Stomach (tissue), 9 donors: ENCODE measurements around the gene MCTP1. TPM values are rescaled to one million over a fixed set of nuclear protein-coding genes. Genes with fewer than 3 reads are reported as not detected.

Experiments
- DNase-seq, 2 donors: peaks; one replicate each; pipeline versions ENCODE4 v3.0.0 to v3.0.0-alpha.2; 2013 to 2019
- H3K27ac ChIP-seq, 5 donors: fragments of 200-600 bp in 4 of 5; sonication (generic) in 4 of 5; one replicate each; pipeline ENCODE4 v1.5.1; 2013 to 2019; ENCODE audit warnings: mild to moderate bottlenecking in 1 of 5, moderate library complexity in 1 of 5
- H3K27me3 ChIP-seq, 3 donors: fragments of 200-600 bp; sonication (generic); one replicate each; pipeline ENCODE4 v1.5.1; 2017 to 2019; ENCODE audit warnings: mixed run types in 1 of 3
- H3K36me3 ChIP-seq, 4 donors: fragments of 200-600 bp; sonication (generic); 1 replicate in 3 of 4; 2 replicates in 1 of 4; pipeline ENCODE4 v1.5.1; 2016 to 2019
- H3K4me1 ChIP-seq, 4 donors: fragments of 200-600 bp; sonication (generic); one replicate each; pipeline ENCODE4 v1.5.1; 2016 to 2019
- H3K4me3 ChIP-seq, 4 donors: fragments of 200-600 bp; sonication (generic) in 3 of 4; one replicate each; pipeline ENCODE4 v1.5.1; 2016 to 2019; ENCODE audit warnings: mild to moderate bottlenecking in 1 of 4
- H3K9me3 ChIP-seq, 4 donors: fragments of 200-600 bp; sonication (generic); one replicate each; pipeline ENCODE4 v1.5.1; 2016 to 2019
- EP300 ChIP-seq: sonication (generic); formaldehyde crosslinking; IDR thresholded peaks from one replicate; pipeline ENCODE4 v1.6.1; 2017; ENCODE audit warnings: antibody characterized with exemption
- POLR2A ChIP-seq, 4 donors: fragments of 450-650 bp; IDR thresholded peaks; one replicate each; pipeline ENCODE4 v1.6.1; 2016; ENCODE audit warnings: antibody characterized with exemption in 4 of 4, control low read depth in 2 of 4, mild to moderate bottlenecking in 1 of 4, moderate library complexity in 1 of 4
- POLR2AphosphoS5 ChIP-seq, 3 donors: sonication (generic); formaldehyde crosslinking; IDR thresholded peaks; one replicate each; pipeline ENCODE4 v1.6.1; 2016; ENCODE audit warnings: antibody characterized with exemption in 3 of 3
- WGBS, 5 donors: extraction: QIAGEN DNeasy Blood & Tissue Kit in 3 of 5; methylation state at CpG; one replicate each; pipeline versions ENCODE4 v1.1.5 to v1.1.7; 2013 to 2018; 5-methylcytosine and 5-hydroxymethylcytosine counted together
- intact Hi-C: fragments of 100-400 bp; cut with DNase I; formaldehyde crosslinking; loops from one replicate; pipeline ENCODE4 v1.15.1; 2023; ENCODE audit warnings: low total_unique reads
- polyA plus RNA-seq, 3 donors: library from polyadenylated mRNA; stranded (reverse); fragments of 200-250 nt; gene quantifications; one replicate each; pipeline ENCODE4 v1.2.3, GENCODE V29; 2013
- total RNA-seq, 5 donors: library from RNA; depleted of rRNA; stranded (reverse); fragments of >200 nt; gene quantifications; one replicate each; pipeline versions ENCODE4 v1.1.0 to v1.2.3, GENCODE V29; 2014 to 2016
- TF ChIP-seq, protein P1 (sequence below), 7 experiments: fragments of 450-650 bp in 4 of 7; fragments of 200-600 bp in 3 of 7; sonication (generic) in 3 of 7; IDR thresholded peaks; one replicate each; pipeline ENCODE4 v1.5.1; 2016 to 2019; ENCODE audit warnings: antibody characterized with exemption in 7 of 7, control low read depth in 2 of 7, mild to moderate bottlenecking in 1 of 7
- donor health status: healthy with polysubstance abuse.
- donor health status: Bipolar disorder and iron deficiency.
- donor health status: healthy.

MCTP1 gene
- total and polyA plus RNA-seq, 8 donors, result 1.4 to 47.9 (median 11.3) TPM

- H3K27me3 ChIP-seq, result no peaks in the 10 kb centered on the region
- DNase-seq, result no peak
- no peaks in the 10 kb centered on the region for H3K9me3 ChIP-seq
- no peak for TF ChIP-seq POLR2AphosphoS5 (IDR thresholded peaks at IDR 0.05)
- TF ChIP-seq, protein P1, sequence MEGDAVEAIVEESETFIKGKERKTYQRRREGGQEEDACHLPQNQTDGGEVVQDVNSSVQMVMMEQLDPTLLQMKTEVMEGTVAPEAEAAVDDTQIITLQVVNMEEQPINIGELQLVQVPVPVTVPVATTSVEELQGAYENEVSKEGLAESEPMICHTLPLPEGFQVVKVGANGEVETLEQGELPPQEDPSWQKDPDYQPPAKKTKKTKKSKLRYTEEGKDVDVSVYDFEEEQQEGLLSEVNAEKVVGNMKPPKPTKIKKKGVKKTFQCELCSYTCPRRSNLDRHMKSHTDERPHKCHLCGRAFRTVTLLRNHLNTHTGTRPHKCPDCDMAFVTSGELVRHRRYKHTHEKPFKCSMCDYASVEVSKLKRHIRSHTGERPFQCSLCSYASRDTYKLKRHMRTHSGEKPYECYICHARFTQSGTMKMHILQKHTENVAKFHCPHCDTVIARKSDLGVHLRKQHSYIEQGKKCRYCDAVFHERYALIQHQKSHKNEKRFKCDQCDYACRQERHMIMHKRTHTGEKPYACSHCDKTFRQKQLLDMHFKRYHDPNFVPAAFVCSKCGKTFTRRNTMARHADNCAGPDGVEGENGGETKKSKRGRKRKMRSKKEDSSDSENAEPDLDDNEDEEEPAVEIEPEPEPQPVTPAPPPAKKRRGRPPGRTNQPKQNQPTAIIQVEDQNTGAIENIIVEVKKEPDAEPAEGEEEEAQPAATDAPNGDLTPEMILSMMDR (IDR thresholded peaks at IDR 0.05), result no peak
- TF ChIP-seq POLR2A (IDR thresholded peaks at IDR 0.05), result no peak
- TF ChIP-seq EP300, result no peak
- WGBS, 5 donors, result 27 to 47% (median 37%) methylated on average over 4 of the region's 4 CpGs
- H3K4me1 ChIP-seq, result no peaks in the 10 kb centered on the region
- no peak overlapping the region for H3K4me3 ChIP-seq
- H3K36me3 ChIP-seq, result no peaks in the 10 kb centered on the region
- intact Hi-C loops, result no loop called here
- no peak overlapping the region for H3K27ac ChIP-seq
Observed at GRCh38 chr5:94983861-94984535, 300.9 kb downstream of the MCTP1 start.

DNA sequence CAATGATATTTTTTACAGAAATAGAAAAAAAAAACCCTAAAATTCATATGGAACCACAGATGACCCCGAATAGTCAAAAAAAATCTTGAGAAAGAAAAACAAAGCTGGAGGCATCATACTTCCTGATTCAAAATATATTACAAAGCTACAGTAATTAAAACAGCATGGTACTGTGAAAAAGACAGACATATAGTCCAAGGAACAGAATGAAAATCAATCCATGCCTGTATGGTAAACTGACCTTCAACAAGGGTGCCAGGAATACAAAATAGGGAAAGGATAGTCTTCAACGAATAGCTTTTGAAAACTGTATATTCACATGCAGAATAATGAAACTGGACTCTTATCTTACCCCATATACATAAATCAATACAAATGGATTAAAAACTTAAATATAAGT is 307.5 kb downstream of the MCTP1 start:
- no peaks in the 10 kb centered on the region for H3K27me3 ChIP-seq
- H3K36me3 ChIP-seq, result no peaks in the 10 kb centered on the region
- DNase-seq, result no peak
- no peak overlapping the region for H3K27ac ChIP-seq
- peaks cover 4 to 30% (median 11%) of the 10 kb centered on the region in 4 donors for H3K9me3 ChIP-seq
- 1 to 66% (median 49%) methylated on average over 2 of the region's 2 CpGs for WGBS, 5 donors
- intact Hi-C loops, result no loop called here
- TF ChIP-seq POLR2AphosphoS5 (IDR thresholded peaks at IDR 0.05) (no peak), POLR2A (IDR thresholded peaks at IDR 0.05) (no peak), EP300 (no peak)
- TF ChIP-seq, protein P1 (IDR thresholded peaks at IDR 0.05), result no peak
- H3K4me3 ChIP-seq, result no peak overlapping the region
- H3K4me1 ChIP-seq, result no peaks in the 10 kb centered on the region

- no peaks in the 10 kb centered on the region for H3K36me3 ChIP-seq
- H3K9me3 ChIP-seq, result peaks cover 4 to 30% (median 11%) of the 10 kb centered on the region in 4 donors
- no peak for DNase-seq
- no peaks in the 10 kb centered on the region for H3K27me3 ChIP-seq
- H3K4me1 ChIP-seq, result no peaks in the 10 kb centered on the region
- no peak overlapping the region for H3K4me3 ChIP-seq
- no peak overlapping the region for H3K27ac ChIP-seq
- WGBS, 5 donors, result 82 to 98% (median 96%) methylated on average over 1 of the region's 1 CpG
- intact Hi-C loops, result no loop called here
- TF ChIP-seq POLR2A (IDR thresholded peaks at IDR 0.05) (no peak), POLR2AphosphoS5 (IDR thresholded peaks at IDR 0.05) (no peak), EP300 (no peak)
- TF ChIP-seq, protein P1 (IDR thresholded peaks at IDR 0.05), result no peak
Observed at GRCh38 chr5:94976853-94977252, 308.0 kb downstream of the MCTP1 start.

- Histone ChIP-seq H3K36me3 (no peaks in the 10 kb centered on the region), H3K4me1 (peaks cover 0 to 6% (median 4%) of the 10 kb centered on the region in 4 donors), H3K4me3 (no peak overlapping the region), H3K27me3 (no peaks in the 10 kb centered on the region), H3K27ac (no peak overlapping the region), H3K9me3 (peaks cover 0 to 22% (median 8%) of the 10 kb centered on the region in 4 donors)
- intact Hi-C loops, result no loop called here
- TF ChIP-seq POLR2AphosphoS5 (IDR thresholded peaks at IDR 0.05) (no peak), POLR2A (IDR thresholded peaks at IDR 0.05) (no peak), EP300 (no peak)
- TF ChIP-seq, protein P1 (IDR thresholded peaks at IDR 0.05), result no peak
- WGBS, 5 donors, result 82 to 96% (median 90%) methylated on average over 1 of the region's 1 CpG
- no peak for DNase-seq
Observed at GRCh38 chr5:94972268-94972667, 312.6 kb downstream of the MCTP1 start.
